Endothelial cell (in vitro differentiated cells): ENCODE data around the gene NXT1. TPM values are rescaled to one million over a fixed set of nuclear protein-coding genes. Genes with fewer than 3 reads are reported as not detected.

ENCODE experiments used
- DNase-seq: peaks from one replicate; pipeline ENCODE4 v3.0.0; 2021; ENCODE audit warnings: low spot score
- H3K27ac Mint-ChIP-seq: one replicate; pipeline ENCODE4 v1.8.0; 2021; ENCODE audit warnings: mixed read lengths, inconsistent platforms; ENCODE audit not compliant: unreplicated experiment
- H3K27me3 Mint-ChIP-seq: one replicate; pipeline ENCODE4 v1.8.0; 2021; ENCODE audit warnings: mild to moderate bottlenecking, moderate library complexity, mixed read lengths, inconsistent platforms; ENCODE audit not compliant: unreplicated experiment
- H3K36me3 Mint-ChIP-seq: one replicate; pipeline ENCODE4 v1.8.0; 2021; ENCODE audit warnings: mild to moderate bottlenecking, low read depth, mixed read lengths, inconsistent platforms; ENCODE audit not compliant: unreplicated experiment
- H3K4me1 Mint-ChIP-seq: one replicate; pipeline ENCODE4 v1.8.0; 2021; ENCODE audit warnings: mild to moderate bottlenecking, mixed read lengths, inconsistent platforms; ENCODE audit not compliant: unreplicated experiment
- H3K4me3 Mint-ChIP-seq: one replicate; pipeline ENCODE4 v1.8.0; 2021; ENCODE audit warnings: mild to moderate bottlenecking, mixed read lengths, inconsistent platforms; ENCODE audit not compliant: unreplicated experiment
- H3K9me3 Mint-ChIP-seq: one replicate; pipeline ENCODE4 v1.8.0; 2021; ENCODE audit warnings: mixed read lengths, inconsistent platforms; ENCODE audit not compliant: unreplicated experiment
- total RNA-seq: library from RNA; stranded (reverse); fragmentation: NEBNext Ultra II Directional; extraction: Animal tissue kit (Norgen Biotek cat#: 25700); gene quantifications from one replicate; pipeline ENCODE4 v1.2.1, GENCODE V29; 2021; ENCODE audit not compliant: unreplicated experiment
- TF ChIP-seq, protein P1 (sequence below): fragments of 200-600 bp; sonication (generic); IDR thresholded peaks from one replicate; pipeline ENCODE4 v1.5.0; 2021; ENCODE audit warnings: antibody characterized with exemption; ENCODE audit not compliant: unreplicated experiment

Gene NXT1
- total RNA-seq, 1 donor from 2014 or later: 24.5 TPM

DNA sequence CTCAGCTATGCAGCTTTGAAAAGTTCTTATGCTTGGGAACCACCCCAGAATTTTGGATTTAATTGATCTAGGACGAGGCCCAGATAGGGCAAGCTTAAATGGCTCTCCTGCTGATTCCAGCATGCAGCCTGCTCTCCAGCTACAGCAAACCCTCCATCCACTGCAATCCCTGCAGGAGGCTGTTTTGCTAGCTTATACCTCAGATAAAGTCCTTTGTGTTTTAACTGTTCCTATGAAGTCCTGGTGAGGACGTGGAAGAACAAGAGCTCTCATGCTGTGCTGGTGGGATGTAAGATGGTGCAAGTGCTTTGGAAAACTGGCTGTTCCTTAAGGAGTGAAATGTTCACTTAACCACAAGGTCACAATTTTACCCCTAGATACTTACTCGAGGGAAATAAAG, 25.5 kb upstream of the NXT1 start:
- Mint-ChIP-seq H3K4me3 (no peak overlapping the region), H3K4me1 (peaks cover 4% of the 10 kb centered on the region), H3K27ac (no peak overlapping the region), H3K27me3 (peaks cover 9% of the 10 kb centered on the region), H3K36me3 (no peaks in the 10 kb centered on the region), H3K9me3 (no peaks in the 10 kb centered on the region)
- no peak for DNase-seq
- TF ChIP-seq, protein P1, sequence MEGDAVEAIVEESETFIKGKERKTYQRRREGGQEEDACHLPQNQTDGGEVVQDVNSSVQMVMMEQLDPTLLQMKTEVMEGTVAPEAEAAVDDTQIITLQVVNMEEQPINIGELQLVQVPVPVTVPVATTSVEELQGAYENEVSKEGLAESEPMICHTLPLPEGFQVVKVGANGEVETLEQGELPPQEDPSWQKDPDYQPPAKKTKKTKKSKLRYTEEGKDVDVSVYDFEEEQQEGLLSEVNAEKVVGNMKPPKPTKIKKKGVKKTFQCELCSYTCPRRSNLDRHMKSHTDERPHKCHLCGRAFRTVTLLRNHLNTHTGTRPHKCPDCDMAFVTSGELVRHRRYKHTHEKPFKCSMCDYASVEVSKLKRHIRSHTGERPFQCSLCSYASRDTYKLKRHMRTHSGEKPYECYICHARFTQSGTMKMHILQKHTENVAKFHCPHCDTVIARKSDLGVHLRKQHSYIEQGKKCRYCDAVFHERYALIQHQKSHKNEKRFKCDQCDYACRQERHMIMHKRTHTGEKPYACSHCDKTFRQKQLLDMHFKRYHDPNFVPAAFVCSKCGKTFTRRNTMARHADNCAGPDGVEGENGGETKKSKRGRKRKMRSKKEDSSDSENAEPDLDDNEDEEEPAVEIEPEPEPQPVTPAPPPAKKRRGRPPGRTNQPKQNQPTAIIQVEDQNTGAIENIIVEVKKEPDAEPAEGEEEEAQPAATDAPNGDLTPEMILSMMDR: no peak

DNA sequence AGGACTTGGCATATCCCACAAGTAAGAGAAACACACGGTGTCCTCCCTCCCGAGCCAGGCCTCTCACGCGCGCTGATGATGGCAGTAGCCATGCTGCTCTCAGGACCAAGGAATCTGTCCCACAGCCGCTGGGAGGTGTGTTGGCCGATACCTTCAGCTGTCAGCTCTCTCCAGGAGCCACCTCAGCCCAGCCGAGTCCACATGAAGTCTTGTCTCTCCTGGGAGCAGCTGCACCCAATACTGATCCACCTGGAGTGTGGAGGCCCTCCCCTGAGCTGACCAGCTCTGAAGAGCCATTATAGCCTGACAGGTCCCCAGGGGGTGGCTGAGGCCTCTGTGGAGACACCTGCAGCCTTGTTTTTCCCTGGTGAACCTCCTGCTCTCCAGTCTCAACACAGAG, 23.8 kb upstream of the NXT1 start:
- TF ChIP-seq, protein P1: no peak
- Mint-ChIP-seq H3K27me3 (peaks cover 6% of the 10 kb centered on the region), H3K4me1 (peaks cover 6% of the 10 kb centered on the region), H3K27ac (no peak overlapping the region), H3K36me3 (peaks cover 3% of the 10 kb centered on the region), H3K4me3 (no peak overlapping the region), H3K9me3 (no peaks in the 10 kb centered on the region)
- no peak for DNase-seq

DNA sequence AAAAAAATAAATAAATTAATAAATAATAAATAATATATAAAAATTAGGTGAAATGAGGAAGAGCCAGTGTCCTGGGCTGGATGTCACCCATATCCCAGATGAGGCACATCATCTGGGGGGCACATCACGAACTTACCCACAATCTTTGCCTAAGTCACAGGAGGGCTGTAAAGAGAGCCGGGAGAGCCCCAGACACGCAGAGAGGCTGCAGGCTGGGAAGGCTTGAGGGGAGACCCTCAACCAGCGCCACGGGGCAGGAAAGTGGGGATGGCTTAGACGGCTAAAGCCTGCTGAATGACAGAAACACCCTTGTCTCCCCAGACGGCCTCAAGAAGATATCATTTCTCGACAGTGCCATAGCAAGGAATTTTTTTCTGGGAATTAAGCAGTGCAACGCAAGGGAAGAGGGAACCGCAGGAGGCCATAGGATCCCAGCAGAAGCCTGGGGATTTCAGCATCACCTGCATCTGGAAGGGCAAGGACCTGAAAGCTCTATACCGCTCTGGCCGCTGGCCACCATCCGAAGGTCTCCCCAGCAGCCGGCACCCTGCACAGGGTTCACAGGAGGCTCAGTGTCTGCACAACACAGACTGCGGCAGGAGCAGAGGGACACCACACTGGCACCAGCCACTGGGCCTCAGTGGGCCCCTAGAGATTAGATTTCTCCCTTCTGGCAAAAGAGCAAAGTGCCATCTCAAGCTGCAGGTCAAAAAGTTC, 22.8 kb upstream of the NXT1 start:
- H3K36me3 Mint-ChIP-seq: peaks cover 3% of the 10 kb centered on the region
- H3K4me3 Mint-ChIP-seq: no peak overlapping the region
- DNase-seq: no peak
- TF ChIP-seq, protein P1: no peak
- H3K9me3 Mint-ChIP-seq: no peaks in the 10 kb centered on the region
- peaks cover 6% of the 10 kb centered on the region for H3K27me3 Mint-ChIP-seq
- H3K27ac Mint-ChIP-seq: no peak overlapping the region
- H3K4me1 Mint-ChIP-seq: peaks cover 11% of the 10 kb centered on the region

DNA sequence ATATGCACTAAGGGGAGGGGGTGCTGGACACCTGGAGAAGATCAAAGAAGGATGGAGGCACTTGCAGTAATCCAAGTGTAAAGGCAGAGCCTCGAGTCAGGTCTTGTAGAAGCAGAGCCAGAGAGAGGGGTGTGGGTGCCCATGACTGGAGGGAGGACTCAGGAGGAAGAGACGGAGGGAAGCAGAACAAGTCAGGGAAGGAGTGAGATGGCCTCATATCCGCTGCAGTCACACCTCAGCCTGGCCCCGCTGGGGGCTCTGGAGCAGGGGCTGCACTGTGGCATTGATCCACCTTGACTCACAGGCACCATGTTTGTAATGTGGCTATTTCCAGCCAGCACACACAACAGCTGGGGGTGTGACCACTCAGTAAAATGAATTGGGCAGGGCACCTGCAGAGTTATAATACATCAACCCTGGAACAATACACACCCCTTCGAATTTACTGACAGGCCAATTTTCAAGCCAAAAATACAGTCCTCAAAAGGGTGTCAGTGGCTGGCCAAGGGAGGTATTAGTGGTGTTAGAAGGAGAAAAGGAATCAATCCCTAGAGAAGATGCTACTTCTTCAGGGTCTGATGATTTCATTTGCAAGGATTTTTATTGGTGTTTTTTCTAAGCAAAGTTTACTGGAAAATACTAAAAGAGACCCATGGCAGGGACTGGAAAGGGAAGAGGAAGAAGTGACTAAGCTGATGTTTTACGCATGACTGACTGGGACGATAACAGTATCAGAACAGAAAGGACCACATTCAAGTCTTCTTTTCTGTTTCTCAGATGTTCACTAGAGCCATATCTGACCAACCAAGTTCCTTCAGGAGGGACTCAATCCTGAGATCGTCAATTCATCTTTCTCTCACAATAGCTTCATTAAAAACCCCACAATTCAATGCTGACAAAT, 18.9 kb upstream of the NXT1 start:
- H3K27me3 Mint-ChIP-seq: peaks cover 10% of the 10 kb centered on the region
- H3K9me3 Mint-ChIP-seq: no peaks in the 10 kb centered on the region
- peaks cover 12% of the 10 kb centered on the region for H3K4me1 Mint-ChIP-seq
- H3K36me3 Mint-ChIP-seq: peaks cover 3% of the 10 kb centered on the region
- TF ChIP-seq, protein P1: no peak
- H3K27ac Mint-ChIP-seq: no peak overlapping the region
- no peak overlapping the region for H3K4me3 Mint-ChIP-seq
- DNase-seq: no peak

DNA sequence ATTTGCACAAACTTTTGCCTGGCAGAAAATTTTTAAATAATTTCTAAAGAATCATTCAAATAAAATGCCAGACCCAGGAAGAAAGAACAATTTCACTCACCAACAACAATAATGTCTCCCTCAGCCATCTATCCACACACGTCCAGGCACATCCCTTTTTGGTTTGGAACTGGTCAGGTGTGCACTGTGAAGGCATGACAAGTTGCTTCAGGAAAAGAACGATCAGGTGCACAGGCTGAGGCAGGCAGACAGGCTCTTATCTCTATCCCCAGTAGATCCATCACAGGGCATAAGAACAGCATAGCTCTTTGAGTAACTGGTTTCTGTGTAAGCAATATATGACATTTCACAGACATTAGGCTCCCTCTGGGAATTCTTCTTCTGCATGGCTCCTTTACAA, 18.1 kb upstream of the NXT1 start:
- Mint-ChIP-seq H3K4me3 (no peak overlapping the region), H3K36me3 (peaks cover 3% of the 10 kb centered on the region), H3K27me3 (peaks cover 10% of the 10 kb centered on the region), H3K27ac (no peak overlapping the region), H3K9me3 (no peaks in the 10 kb centered on the region), H3K4me1 (peaks cover 12% of the 10 kb centered on the region)
- TF ChIP-seq, protein P1: no peak
- no peak for DNase-seq
